ENCODE measurements around the gene LMX1B.

DNA sequence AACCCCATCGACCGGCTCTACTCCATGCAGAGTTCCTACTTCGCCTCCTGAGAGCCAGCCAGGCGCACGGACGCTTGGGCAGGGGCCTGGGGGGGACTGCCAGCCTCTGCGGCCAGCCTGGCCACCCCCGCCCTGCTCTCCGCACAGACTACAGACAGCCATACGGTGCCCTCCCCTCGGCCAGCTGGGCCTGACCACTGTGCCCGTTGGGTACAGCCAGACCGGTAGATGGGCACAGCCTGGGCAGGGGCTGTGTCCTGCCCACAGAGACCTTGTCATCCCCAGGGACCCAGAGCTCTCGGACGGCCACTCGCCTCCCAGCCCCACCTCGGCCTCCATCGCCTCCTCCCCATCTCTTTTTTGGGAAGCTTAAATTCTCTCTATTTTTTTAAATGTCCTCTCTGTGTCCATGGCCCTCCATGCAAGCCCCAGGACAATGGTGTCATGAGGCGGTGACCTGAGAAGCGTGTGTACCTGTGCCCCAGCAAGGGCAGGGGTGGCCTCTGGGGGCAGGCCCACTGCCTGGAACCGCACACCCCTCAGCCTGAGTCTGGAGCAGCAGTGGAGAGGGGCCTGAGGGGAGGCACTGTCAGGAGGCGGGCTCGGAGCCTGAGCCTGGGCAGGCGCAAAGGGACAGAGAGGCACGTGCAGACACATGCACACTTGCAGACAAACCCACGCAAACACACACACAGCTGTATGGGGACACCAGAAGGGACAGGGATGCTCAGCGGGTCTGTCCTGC is 82.8 kb downstream of the LMX1B start:
- no peak for TF ChIP-seq CTCF (IDR thresholded peaks at IDR 0.05)
- no peak for TF ChIP-seq ZFX (IDR thresholded peaks at IDR 0.05; ENCODE audit: borderline replicate concordance)
